ENCODE measurements around the gene RHBDD1.

DNA sequence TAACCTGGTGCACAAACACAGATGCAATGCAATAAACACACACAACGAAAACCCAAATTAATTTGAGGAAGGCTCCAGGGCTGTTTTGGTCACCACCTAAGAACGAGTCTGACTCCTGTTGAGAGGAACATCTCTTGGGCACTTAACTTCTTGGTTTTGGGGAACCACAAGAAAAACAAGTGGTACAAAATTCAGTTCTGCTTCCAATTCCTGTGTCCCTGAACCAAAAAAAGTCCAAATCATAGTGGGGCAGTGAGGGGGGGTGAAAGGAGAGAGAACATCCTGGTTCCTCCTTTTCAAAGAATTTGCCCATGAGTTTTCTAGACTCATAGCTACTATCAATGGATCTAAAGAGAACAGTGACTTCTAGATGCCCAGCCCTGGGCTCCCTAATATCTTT is 184.6 kb downstream of the RHBDD1 start:
- TF ChIP-seq, protein P1, sequence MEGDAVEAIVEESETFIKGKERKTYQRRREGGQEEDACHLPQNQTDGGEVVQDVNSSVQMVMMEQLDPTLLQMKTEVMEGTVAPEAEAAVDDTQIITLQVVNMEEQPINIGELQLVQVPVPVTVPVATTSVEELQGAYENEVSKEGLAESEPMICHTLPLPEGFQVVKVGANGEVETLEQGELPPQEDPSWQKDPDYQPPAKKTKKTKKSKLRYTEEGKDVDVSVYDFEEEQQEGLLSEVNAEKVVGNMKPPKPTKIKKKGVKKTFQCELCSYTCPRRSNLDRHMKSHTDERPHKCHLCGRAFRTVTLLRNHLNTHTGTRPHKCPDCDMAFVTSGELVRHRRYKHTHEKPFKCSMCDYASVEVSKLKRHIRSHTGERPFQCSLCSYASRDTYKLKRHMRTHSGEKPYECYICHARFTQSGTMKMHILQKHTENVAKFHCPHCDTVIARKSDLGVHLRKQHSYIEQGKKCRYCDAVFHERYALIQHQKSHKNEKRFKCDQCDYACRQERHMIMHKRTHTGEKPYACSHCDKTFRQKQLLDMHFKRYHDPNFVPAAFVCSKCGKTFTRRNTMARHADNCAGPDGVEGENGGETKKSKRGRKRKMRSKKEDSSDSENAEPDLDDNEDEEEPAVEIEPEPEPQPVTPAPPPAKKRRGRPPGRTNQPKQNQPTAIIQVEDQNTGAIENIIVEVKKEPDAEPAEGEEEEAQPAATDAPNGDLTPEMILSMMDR (IDR thresholded peaks at IDR 0.05; ENCODE audit: poor library complexity): no peak
- TF ChIP-seq EZH2 (IDR thresholded peaks at IDR 0.05; ENCODE audit: borderline replicate concordance): no peak

Data from hepatocyte (in vitro differentiated cells).